K562 (cell line): ENCODE results near the gene SP2. TPM values are rescaled to one million over a fixed set of nuclear protein-coding genes. Genes with fewer than 3 reads are reported as not detected.

ENCODE experiments used
- ADNP ChIP-seq: fragments of 200-800 bp; sonication (Bioruptor generic); IDR thresholded peaks from 2 replicates; pipeline ENCODE4 v1.6.1; 2016; ENCODE audit warnings: missing genetic modification characterization, missing compliant biosample characterization
- CBX5 ChIP-seq: IDR thresholded peaks from 2 replicates; pipeline ENCODE4 v1.6.1; 2014; ENCODE audit warnings: low read depth, borderline replicate concordance
- GTF2A2 ChIP-seq: IDR thresholded peaks from 2 replicates; pipeline ENCODE4 v1.6.1; 2016; ENCODE audit warnings: mild to moderate bottlenecking, missing genetic modification characterization, missing compliant biosample characterization
- GTF2B ChIP-seq: IDR thresholded peaks from 2 replicates; pipeline ENCODE4 v1.6.1; 2011; ENCODE audit not compliant: insufficient read length; ENCODE audit errors: extremely low read depth
- HNRNPLL ChIP-seq: fragments of 200-400 bp; formaldehyde crosslinking; IDR thresholded peaks from 2 replicates; pipeline ENCODE4 v1.6.1; 2017; ENCODE audit warnings: low read length, low read depth, mild to moderate bottlenecking; ENCODE audit not compliant: poor library complexity, severe bottlenecking
- KLF1 ChIP-seq: fragments of 450-650 bp; IDR thresholded peaks from 2 replicates; pipeline ENCODE4 v1.6.1; 2016; ENCODE audit warnings: missing genetic modification characterization, missing compliant biosample characterization
- MAFG ChIP-seq: fragments of 450-650 bp; conservative IDR thresholded peaks from 2 replicates; pipeline ENCODE4 v1.6.1; 2016; ENCODE audit warnings: missing genetic modification characterization, missing compliant biosample characterization
- MTA1 ChIP-seq: fragments of 450-650 bp; IDR thresholded peaks from 2 replicates; pipeline ENCODE4 v1.6.1; 2017; ENCODE audit warnings: borderline replicate concordance
- POLR3A ChIP-seq: IDR thresholded peaks from 2 replicates; pipeline ENCODE4 v1.6.1; 2011; ENCODE audit warnings: borderline replicate concordance, mild to moderate bottlenecking, moderate library complexity; ENCODE audit not compliant: insufficient read length, insufficient read depth; ENCODE audit errors: extremely low read depth
- RB1 ChIP-seq: fragments of 450-650 bp; IDR thresholded peaks from 2 replicates; pipeline ENCODE4 v1.6.1; 2017; ENCODE audit warnings: low read depth, mild to moderate bottlenecking
- RCOR1 ChIP-seq, 2 experiments: IDR thresholded peaks; 2 replicates each; pipeline ENCODE4 v1.6.1; 2012; ENCODE audit warnings: low read depth in 2 of 2, low read length in 2 of 2, borderline replicate concordance in 1 of 2, improper control_type of control experiment in 1 of 2
- SIX5 ChIP-seq, 2 experiments: IDR thresholded peaks; 2 replicates each; pipeline ENCODE4 v1.6.1; 2011; ENCODE audit warnings: low read length in 2 of 2, borderline replicate concordance in 1 of 2, low read depth in 1 of 2, mild to moderate bottlenecking in 1 of 2, moderate library complexity in 1 of 2; ENCODE audit not compliant: insufficient read depth in 1 of 2
- SOX6 ChIP-seq: fragments of 450-650 bp; IDR thresholded peaks from 2 replicates; pipeline ENCODE4 v1.6.1; 2014; ENCODE audit warnings: mild to moderate bottlenecking
- TBP ChIP-seq: optimal IDR thresholded peaks from 2 replicates; pipeline ENCODE3; 2011; ENCODE audit warnings: low read depth, low read length, improper control_type of control experiment
- ZNF197 ChIP-seq: fragments of 200-800 bp; sonication (Bioruptor generic); IDR thresholded peaks from 2 replicates; pipeline ENCODE4 v1.6.1; 2016; ENCODE audit warnings: low read depth, missing genetic modification characterization, missing compliant biosample characterization
- ZNF23 ChIP-seq: fragments of 250-450 bp; sonication (Bioruptor Pico); IDR thresholded peaks from 2 replicates; pipeline ENCODE4 v1.4.0; 2020; ENCODE audit warnings: mild to moderate bottlenecking
- ZNF830 ChIP-seq: fragments of 250-450 bp; sonication (Bioruptor Pico); IDR thresholded peaks from 2 replicates; pipeline ENCODE4 v1.5.0; 2021; ENCODE audit warnings: mild to moderate bottlenecking
- polyA plus RNA-seq, 8 experiments: library from polyadenylated mRNA; depleted of rRNA in 4 of 8; stranded (reverse) in 5 of 8; unstranded in 3 of 8; fragments of >200 nt; fragmentation: Nextera tagmentation in 2 of 8; fragmentation: Illumina TruSeq in 1 of 8; extraction: Ambion mirVana in 2 of 8; extraction: Trizol in 1 of 8; gene quantifications; 2 replicates each; pipeline versions ENCODE4 v1.2.1 to v1.2.3, GENCODE V29; 2011 to 2014; ENCODE audit warnings: inconsistent platforms in 1 of 8, missing spikeins in 1 of 8
- total RNA-seq, 7 experiments: library from RNA; depleted of rRNA in 6 of 7; stranded (reverse); fragments of >200 nt in 6 of 7; fragmentation: Illumina TruSeq in 2 of 7; extraction: Trizol in 2 of 7; gene quantifications; 2 replicates each; pipeline versions ENCODE4 v1.2.1 to v1.2.3, GENCODE V29; 2011 to 2021; ENCODE audit warnings: low replicate concordance in 1 of 7
- TF ChIP-seq, protein P1 (sequence below), 2 experiments: fragments of 450-650 bp; formaldehyde crosslinking in 1 of 2; IDR thresholded peaks; 2 replicates each; pipeline versions ENCODE4 v1.4.0 to v1.6.1; 2014 to 2020; ENCODE audit warnings: mild to moderate bottlenecking in 2 of 2, borderline replicate concordance in 1 of 2, low read depth in 1 of 2
- TF ChIP-seq, protein P2 (sequence below): fragments of 450-650 bp; formaldehyde crosslinking; IDR thresholded peaks from 2 replicates; pipeline ENCODE4 v1.4.0; 2020; ENCODE audit warnings: mild to moderate bottlenecking, mixed read lengths

SP2 gene
- total and polyA plus RNA-seq, 9 of the 15 experiments (the other 6 are each of a cell fraction or from before 2014, with no cell fraction given), result 0.77 to 22.3 (median 2.3) TPM

DNA sequence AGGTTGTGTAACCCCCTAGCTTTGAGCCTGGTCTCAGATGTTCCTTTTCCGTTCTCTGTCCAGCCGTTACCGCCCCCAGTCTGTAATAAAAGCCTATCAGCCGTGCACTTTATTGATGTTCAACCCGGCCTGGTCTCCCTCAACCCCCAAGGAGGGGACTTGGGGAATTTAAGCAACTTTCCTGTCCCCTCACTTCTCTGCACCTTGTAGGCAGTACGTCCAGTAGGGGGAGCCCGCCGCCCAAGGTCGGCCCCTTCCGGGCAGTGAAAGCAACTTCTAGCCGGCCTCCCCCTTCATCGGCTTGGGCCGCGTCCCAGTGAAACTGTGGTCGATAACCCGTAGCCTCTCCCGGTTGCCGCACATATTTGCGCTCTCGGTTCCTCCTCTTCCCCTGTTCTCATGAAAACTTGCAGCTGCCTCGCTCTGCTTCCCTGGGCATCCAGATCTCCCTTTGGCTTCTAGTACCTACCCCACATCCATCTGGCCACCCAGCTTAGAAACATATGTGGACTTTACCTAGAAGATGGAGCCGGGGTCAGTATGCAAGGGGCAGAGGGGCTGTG, 53.2 kb downstream of the SP2 start (continued):
- no peak for TF ChIP-seq SIX5 (IDR thresholded peaks at IDR 0.05; ENCODE audit: borderline replicate concordance in 1 of 2, insufficient read depth in 1 of 2, low read depth in 1 of 2, low read length in 2 of 2)
- no peak for TF ChIP-seq POLR3A
- peak; percentile 26 for TF ChIP-seq TBP
- TF ChIP-seq ADNP (tag), result no peak
- TF ChIP-seq MAFG (tag), result no peak
- TF ChIP-seq RCOR1 (IDR thresholded peaks at IDR 0.05; ENCODE audit: borderline replicate concordance in 1 of 2, low read depth in 2 of 2, low read length in 2 of 2), result peak in 1 of 2 experiments; percentile 47; a peak in 1 of 4 replicates
- TF ChIP-seq MTA1, result no peak
- no peak for TF ChIP-seq CBX5
- TF ChIP-seq GTF2A2, result no peak
- no peak for TF ChIP-seq GTF2B
- no peak for TF ChIP-seq ZNF830 (CRISPR knock-in tag)
- TF ChIP-seq, protein P1, sequence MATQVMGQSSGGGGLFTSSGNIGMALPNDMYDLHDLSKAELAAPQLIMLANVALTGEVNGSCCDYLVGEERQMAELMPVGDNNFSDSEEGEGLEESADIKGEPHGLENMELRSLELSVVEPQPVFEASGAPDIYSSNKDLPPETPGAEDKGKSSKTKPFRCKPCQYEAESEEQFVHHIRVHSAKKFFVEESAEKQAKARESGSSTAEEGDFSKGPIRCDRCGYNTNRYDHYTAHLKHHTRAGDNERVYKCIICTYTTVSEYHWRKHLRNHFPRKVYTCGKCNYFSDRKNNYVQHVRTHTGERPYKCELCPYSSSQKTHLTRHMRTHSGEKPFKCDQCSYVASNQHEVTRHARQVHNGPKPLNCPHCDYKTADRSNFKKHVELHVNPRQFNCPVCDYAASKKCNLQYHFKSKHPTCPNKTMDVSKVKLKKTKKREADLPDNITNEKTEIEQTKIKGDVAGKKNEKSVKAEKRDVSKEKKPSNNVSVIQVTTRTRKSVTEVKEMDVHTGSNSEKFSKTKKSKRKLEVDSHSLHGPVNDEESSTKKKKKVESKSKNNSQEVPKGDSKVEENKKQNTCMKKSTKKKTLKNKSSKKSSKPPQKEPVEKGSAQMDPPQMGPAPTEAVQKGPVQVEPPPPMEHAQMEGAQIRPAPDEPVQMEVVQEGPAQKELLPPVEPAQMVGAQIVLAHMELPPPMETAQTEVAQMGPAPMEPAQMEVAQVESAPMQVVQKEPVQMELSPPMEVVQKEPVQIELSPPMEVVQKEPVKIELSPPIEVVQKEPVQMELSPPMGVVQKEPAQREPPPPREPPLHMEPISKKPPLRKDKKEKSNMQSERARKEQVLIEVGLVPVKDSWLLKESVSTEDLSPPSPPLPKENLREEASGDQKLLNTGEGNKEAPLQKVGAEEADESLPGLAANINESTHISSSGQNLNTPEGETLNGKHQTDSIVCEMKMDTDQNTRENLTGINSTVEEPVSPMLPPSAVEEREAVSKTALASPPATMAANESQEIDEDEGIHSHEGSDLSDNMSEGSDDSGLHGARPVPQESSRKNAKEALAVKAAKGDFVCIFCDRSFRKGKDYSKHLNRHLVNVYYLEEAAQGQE (IDR thresholded peaks at IDR 0.05; ENCODE audit: borderline replicate concordance), result peak; percentile 87
- TF ChIP-seq, protein P1 (CRISPR knock-in tag; IDR thresholded peaks at IDR 0.05; ENCODE audit: low read depth), result no peak
- TF ChIP-seq ZNF23 (CRISPR knock-in tag), result no peak
- no peak for TF ChIP-seq HNRNPLL
- TF ChIP-seq, protein P2, sequence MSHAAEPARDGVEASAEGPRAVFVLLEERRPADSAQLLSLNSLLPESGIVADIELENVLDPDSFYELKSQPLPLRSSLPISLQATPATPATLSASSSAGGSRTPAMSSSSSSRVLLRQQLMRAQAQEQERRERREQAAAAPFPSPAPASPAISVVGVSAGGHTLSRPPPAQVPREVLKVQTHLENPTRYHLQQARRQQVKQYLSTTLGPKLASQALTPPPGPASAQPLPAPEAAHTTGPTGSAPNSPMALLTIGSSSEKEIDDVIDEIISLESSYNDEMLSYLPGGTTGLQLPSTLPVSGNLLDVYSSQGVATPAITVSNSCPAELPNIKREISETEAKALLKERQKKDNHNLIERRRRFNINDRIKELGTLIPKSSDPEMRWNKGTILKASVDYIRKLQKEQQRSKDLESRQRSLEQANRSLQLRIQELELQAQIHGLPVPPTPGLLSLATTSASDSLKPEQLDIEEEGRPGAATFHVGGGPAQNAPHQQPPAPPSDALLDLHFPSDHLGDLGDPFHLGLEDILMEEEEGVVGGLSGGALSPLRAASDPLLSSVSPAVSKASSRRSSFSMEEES (CRISPR knock-in tag), result no peak
- TF ChIP-seq KLF1 (tag), result no peak
- TF ChIP-seq SOX6, result no peak
- peak; percentile 28; the same call in 1 of the 2 replicates for TF ChIP-seq RB1
- TF ChIP-seq ZNF197 (CRISPR knock-in tag), result no peak
